Inflammatory macrophage (primary cell): Measurements from ENCODE around the gene MARVELD2.
"Not testable (repeated sequence)": the region's sequence is repeated elsewhere in the genome, so short reads cannot be mapped to it uniquely, and the experiment has no call there.

Source experiments
- DNase-seq, 2 donors: peaks; one replicate each; pipeline ENCODE4 v3.0.0-alpha.2; 2020 to 2022
- total RNA-seq, 18 experiments: gene quantifications; one replicate each; lab custom pipeline; 2026; ENCODE audit warnings: mixed read lengths in 6 of 18, inconsistent platforms in 2 of 18; lab: John Stamatoyannopoulos, UW

MARVELD2 gene, protein sequence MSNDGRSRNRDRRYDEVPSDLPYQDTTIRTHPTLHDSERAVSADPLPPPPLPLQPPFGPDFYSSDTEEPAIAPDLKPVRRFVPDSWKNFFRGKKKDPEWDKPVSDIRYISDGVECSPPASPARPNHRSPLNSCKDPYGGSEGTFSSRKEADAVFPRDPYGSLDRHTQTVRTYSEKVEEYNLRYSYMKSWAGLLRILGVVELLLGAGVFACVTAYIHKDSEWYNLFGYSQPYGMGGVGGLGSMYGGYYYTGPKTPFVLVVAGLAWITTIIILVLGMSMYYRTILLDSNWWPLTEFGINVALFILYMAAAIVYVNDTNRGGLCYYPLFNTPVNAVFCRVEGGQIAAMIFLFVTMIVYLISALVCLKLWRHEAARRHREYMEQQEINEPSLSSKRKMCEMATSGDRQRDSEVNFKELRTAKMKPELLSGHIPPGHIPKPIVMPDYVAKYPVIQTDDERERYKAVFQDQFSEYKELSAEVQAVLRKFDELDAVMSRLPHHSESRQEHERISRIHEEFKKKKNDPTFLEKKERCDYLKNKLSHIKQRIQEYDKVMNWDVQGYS
- 0.17 to 1.5 (median 0.49) reads per million in 18 experiments for total RNA-seq

DNA sequence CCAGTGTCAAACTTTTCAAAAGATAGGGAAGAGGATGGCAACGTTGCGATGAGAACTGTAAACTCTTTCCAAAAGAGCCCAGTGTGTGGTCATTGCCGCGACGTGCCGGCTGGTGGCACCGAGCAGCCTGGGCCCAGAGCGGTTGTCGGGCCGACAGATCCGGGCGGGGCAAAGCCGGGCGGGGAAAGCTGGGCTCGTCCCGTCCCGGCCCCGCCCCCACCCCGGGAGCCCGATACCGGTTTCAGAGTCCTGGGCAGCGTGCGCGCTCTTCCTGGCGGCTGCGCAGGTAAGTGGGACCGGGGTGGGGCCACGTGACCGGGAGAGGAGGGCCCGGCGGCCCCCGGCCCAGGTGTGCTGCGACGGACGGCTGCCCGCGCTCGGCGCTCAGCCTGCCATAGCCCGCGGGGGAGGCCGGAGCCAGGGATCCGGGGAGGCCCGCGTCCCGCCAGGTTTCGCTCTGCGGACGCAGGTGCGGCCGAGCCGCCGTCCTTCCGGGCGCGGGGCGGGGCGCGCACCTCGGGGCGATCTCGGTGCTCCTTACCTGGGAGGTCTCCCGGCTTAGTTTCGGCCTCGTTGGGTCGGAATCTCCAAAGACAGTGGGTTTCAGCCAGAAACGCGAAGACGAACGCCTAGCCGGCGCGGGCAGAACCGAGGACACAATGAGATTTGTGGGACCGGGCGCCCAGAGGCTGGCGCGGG lies at the start of gene MARVELD2:
MARVELD2 (plus strand) TSS at position 232 of the 699 bp plus-strand sequence. CDS start 4,270 bp downstream, outside the sequence.
- DNase-seq: peak; percentile 34 to 68

DNA sequence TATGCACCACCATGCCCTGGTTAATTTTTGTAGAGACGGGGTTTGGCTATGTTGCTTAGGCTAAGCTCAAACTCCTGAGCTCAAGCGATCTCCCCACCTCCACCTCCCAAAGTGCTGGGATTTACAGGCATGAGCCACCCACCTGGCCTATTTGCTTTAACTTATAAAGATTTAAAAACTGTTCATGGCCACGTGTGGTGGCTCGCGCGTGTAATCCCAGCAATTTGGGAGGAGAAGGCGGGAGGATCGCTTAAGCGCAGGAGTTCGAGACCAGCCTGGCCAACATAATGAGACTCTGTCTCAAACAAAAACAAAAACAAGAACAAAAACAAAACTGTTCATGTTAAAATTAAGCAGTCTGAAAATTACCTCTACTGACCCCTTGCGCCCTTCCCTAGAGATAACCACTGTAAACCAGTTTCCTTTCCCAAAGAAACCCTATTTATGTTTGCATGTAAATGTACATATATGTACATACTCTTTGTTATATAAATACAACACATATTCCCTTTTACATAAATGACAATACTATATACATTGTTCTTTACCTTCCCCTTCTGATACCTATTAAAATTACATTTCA lies 47.1 kb upstream of the MARVELD2 start:
- DNase-seq: no peak

DNA sequence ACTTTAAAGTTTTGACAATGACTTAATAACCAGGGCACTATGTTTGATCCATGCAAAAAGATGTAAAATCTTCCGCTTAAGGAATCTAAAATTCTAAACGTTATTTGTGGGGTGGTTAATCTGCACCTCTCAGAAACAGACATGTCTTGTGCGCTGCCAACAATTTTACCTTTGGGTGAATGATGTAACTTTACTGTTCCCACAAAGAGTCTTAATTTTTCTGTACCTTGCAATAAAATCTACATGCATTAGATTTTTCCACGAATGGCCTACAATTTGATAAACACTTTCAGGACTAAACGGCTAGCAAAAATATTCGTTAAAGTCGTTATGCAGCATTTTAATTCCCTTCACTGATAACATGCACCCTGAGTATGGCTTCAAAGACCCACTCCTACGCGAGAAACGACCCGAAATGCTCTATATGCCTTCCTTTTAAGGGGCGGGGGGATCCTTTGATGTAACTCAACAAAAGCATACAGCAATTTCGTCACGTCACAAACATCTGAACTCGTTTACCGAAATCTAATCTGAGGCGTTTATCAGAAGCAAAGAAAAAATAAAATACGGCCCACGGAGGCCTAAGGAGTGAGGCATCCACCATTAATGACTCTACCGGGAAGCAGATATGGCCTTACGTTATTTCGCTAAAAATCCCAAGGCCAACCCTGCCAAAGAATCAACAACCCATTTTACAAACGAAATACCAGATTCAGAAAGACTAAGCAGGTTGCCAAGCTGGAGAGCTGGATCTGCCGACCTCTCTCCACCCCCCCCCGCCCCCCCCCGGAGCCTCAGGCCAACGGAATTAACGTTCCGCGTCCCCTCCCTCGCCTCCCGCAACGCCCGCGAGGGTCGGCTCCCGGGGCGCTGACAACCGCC lies 46.2 kb upstream of the MARVELD2 start:
- peak in 1 of 2 donors; percentile 32 for DNase-seq

DNA sequence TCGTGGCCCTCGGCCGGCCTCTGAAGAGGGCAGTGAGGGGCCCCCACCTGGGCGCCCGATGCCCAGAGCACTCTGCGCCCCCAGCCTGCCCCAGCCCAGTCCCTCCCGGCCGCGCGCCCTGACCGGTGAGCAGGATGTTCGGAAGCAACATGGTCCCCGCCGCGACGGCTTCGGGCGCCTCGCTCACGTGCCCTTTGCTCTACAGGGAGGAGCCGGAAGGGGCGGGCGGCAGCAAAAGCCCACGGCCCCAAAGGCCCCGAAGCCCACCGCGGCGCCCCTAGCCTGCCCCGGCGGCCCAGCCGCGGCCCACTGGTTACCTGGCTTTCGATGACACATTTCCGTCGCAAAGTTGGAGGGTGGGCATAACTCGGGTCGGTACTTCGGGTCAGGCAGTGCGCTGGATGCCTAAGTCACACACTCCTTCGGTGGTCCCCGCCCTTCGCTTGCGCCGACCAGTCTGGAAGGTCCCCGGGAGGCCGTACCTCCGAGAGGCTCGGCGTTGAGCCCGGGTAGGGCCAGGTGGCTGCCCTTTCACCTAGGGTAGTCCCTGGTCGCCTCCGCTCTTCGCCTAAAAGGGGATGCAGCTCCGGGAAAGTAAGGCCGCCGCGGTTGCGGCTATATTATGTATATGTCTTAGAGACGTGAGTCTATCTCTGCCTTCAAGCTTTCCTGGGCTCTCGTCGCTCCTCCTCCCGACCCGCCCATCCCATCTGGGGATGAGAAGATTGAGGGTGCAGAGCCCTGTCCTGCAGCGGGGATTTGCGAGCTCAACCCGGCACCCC lies 45.4 kb upstream of the MARVELD2 start, which contains the start of the genes AK6, RAD17 and TAF9:
AK6 (minus strand) TSS at position 181 of the 782 bp plus-strand sequence; CDS start at position 151, 30 bp downstream.
RAD17 (plus strand) TSS at position 479 of the 782 bp plus-strand sequence. CDS start 2,391 bp downstream, outside the sequence.
TAF9 (minus strand) TSS at position 181 of the 782 bp plus-strand sequence. CDS start 3,783 bp downstream, outside the sequence.
- peak; percentile 89 to 93 for DNase-seq

DNA sequence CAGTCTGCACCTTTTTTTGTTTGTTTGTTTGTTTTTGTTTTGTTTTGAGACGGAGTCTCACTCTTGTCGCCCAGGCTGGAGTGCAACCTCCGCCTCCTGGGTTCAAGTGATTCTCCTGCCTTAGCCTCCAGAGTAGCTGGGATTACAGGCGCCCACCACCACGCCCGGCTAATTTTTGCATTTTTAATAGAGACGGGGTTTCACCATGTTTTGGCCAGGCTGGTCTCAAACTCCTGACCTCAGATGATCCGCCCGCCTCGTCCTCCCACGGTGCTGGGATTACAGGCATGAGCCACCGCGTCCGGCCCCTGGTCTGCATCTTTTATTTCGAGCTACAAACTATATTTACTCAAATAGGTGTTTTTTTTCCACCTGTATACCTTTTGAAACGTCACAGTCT lies 44.6 kb upstream of the MARVELD2 start:
- peak in 1 of 2 donors; percentile 20 for DNase-seq

DNA sequence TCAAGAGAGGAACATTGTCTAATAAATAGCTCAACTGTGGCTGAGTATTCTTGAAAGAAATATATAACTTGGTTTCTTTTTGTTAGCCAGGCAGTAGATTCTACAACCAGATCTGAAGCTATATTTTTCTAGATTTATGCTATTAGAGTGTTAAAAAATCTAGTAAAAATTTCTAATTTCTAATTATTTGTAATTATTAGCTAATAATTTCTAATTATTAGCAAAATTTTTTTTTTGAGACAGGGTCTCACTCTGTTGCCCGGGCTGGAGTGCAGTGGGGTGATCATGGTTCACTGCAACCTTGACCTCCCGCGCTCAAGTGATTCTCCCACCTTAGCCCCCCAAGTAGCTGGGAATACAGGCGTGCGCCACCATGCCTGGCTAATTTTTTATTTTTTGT lies 42.5 kb upstream of the MARVELD2 start:
- DNase-seq: no peak

DNA sequence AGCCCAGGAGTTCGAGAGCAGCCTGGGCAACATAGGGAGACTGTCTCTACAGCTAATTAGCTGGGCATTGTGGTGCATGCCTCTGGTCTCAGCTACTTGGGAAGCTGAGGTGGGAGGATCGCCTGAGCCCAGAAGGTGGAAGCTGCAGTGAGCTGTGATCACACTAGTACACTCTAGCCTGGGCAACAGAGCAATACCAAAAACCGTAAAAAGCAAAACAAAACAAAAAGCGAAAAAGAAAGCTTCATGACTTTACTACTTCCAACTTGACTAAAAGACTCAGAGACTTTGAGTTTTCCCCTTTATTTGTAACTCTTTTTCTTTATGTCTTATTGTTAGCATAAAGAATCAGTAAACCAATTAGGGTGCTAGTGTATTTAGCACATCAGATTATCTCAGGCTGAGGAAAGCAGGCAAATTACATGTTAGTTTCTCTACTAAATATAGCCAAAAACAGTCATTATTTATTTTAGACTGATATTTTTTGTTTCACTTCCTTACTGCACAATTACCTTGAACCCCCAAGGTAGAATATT lies 39.9 kb upstream of the MARVELD2 start:
- DNase-seq: no peak

DNA sequence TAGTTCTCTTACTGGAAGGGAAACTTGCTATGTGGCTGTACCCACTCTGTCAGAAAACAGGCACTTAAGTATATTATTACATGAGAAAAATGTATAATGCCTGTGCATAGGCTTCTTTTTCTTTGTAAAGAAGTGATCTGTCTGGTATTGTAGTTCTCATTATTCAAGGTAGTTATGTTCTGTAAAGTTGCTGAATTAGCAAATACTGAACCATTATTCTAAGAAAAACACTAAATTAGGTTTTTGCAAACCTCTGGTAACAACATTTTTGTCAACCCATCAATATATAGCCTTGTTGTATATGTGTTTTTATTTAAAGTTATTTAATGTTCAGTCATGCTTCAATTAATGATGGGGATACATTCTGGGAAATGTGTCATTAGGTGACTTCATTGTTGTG lies 36.5 kb upstream of the MARVELD2 start:
- no peak for DNase-seq

DNA sequence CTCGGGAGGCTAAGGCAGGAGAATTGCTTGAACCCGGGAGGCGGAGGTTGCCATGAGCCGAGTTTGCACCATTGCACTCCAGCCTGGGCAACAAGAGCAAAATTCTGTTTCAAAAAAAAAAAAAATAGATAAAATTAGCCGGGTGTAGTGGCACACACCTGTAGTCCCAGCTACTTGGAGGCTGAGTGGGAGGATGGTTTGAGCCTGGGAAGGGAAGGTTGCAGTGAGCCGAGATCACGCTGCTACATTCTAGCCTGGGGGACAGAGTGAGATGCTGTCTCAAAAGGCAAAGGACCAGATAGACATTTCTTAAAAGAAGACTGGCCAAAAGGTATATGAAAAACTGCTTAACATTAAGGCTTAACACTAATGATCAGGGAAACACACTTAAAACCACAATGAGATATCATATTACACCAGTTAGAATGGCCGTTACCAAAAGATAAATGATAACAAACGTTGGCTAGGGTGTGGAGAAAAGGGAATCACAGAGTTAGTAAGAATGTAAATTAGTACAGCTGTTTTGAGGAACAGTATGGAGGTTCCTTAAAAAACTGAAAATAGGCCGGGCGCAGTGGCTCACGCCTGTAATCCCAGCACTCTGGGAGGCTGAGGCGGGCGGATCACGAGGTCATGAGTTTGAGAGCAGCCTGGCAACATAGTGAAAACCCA lies 10.1 kb upstream of the MARVELD2 start:
- peak in 1 of 2 donors; percentile 2 for DNase-seq

DNA sequence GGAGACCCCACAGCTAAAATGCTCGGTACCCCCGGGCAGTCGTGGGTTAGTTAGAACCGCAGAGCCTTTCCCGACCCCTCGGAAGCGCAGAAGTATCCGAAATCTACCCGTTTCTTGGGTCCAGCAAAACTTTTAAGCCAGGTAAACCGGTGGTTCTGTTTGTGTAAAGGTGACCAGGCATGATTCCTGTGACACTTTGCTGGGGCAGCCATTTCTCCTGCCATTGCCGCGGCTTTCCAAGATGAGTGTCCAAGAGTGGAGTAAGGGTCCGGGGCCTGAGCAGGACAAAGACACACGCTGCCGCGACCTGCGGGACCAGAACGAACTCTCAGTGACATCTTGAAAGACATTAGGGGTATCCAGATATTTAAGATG lies 655 bp downstream of the MARVELD2 start:
- DNase-seq: no peak

DNA sequence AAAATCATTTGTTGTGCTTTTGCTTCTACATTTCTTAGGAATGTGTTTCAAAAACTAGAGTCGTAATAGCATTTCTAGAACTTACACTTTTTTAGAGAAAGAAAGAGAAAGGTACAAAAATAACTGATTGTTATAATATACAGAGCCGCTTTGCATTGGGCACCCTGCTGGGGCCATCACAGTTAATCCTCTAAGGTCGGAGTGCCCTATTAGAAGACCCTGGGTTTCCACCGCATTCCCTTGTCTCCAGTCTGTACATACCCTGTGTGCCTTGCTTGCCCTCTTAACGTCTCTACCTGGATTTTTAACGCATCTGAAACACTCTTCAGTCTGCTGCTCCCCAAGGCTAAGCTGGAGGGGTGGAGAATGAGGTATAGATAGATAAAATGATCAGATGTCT lies 1.3 kb downstream of the MARVELD2 start:
- no peak for DNase-seq

DNA sequence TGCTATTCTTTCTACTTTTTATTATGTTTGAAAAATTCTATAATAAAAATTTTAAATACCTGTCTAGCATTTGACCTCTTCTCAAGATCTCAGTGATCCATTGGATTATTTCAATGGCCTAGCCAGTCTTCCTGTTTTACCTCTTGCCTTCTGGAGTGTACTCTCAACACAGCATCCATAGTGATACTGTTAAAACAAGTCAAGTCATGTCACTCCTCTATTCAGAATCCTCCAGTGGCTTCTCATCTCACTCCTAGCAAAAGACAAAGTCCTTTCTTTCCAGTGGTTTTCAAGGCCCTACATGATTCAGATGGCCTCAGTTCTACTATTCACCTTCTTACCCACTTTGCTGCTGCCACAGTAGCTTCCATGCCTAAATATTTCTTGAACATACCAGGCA lies 1.8 kb downstream of the MARVELD2 start:
- no peak for DNase-seq

DNA sequence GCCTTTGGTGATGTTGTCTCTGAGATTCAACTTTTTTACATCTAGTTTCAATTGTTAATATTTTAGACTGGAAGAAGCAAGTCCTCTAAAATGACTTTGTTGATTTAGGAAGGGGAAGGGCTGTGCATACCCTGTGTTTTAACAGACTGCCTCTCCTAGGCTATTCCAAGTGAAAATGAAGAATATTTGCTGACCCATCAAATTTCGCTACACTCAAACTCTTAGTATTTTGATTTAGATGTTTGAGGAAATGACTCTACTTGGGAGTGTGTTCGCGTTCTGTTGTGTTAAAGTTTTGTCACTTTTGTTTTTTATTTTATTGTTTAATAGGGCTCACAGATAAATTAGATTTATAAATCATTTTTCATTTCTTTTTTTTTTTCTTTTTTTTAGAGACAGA lies 3.6 kb downstream of the MARVELD2 start:
- DNase-seq: no peak

DNA sequence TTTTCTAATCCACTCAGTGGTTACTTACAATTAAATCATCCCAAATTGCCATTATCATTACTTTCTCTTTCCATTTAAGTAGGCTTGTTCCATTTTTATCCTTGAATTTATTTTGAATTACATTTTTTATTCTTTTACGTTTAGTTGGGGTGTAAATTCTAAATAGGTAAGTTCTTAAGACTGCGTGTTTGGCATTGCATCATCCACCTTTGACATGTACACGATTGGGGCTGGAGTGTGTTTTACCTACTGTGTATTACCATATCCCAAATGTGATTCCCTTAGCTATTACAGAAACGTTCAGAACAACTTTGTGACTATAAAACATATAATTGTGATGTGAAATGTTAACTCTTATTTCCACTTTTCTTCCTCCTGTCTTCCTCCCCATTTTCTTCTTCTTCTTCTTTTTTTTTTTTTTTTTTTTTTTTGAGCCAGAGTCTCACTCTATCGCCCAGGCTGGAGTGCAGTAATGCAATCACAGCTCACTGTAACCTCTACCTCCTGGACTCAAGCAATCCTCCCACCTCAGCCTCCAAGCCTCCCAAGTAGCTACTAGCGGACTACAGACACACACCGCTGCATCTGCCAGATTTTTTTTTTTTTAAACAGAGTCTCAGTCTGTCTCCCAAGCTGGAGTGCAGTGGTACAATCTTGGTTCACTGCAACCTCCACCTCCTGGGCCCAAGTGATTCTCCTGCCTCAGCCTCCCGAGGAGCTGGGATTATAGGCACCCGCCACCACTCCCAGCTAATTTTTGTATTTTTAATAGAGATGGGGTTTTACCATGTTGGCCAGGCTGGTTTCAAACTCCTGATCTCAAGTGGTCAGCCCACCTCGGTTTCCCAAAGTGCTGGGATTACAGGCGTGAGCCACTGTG lies 16.7 kb downstream of the MARVELD2 start:
- no peak for DNase-seq

DNA sequence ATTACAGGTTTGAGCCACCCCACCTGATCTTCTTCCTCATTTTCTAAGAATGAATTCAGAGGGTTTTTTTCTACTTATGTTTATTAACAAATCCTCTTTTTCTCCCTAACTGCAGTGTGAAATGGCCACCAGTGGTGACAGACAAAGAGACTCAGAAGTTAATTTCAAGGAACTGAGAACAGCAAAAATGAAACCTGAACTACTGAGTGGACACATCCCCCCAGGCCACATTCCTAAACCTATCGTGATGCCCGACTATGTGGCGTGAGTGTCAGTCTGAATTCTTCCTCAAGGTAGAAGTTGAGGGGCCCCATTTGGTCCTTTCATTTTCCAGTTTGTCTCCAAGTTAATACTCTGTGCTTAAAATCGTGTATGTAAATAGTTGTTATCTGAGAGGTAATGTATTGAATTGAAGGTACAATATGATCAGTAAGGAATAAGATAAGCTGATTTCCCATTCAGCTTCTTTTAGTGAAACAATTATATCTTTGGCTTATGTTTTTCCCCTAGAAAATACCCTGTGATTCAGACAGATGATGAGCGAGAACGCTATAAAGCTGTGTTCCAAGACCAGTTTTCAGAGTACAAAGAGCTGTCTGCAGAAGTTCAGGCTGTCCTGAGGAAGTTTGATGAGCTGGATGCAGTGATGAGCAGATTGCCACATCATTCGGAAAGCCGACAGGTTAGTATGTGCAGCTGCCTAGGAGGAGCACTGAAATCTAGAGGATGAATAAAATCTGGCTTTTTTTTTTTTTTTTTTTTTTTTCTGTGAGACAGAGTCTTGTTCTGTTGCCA lies 17.7 kb downstream of the MARVELD2 start:
- DNase-seq: peak; percentile 2 to 7

DNA sequence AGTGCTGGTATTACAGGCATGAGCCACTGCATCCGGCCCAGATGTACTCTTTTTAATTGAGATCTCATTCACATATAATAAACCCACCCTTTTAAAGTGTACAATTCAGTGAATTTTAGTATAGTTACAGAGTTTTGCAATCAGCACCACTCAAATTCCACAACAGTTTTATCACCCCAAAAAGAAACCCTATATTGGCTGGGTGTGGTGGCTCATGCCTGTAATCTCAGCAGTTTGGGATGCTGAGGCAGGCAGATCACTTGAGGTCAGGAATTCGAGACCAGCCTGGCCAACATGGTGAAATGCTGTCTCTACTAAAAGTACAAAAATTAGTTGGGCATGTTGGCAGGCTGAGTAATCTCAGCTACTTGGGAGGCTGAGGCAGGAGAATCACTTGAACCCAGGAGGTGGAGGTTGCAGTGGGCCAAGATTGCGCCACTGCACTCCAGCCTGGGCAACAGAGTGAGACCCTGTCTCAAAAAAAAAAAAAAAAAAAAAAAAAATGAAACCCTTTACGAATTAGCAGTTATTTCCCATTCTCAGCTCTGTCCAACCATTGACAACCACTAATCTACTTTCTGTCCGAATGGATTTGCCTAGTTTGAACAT lies 20.5 kb downstream of the MARVELD2 start:
- not testable (repeated sequence) for DNase-seq

DNA sequence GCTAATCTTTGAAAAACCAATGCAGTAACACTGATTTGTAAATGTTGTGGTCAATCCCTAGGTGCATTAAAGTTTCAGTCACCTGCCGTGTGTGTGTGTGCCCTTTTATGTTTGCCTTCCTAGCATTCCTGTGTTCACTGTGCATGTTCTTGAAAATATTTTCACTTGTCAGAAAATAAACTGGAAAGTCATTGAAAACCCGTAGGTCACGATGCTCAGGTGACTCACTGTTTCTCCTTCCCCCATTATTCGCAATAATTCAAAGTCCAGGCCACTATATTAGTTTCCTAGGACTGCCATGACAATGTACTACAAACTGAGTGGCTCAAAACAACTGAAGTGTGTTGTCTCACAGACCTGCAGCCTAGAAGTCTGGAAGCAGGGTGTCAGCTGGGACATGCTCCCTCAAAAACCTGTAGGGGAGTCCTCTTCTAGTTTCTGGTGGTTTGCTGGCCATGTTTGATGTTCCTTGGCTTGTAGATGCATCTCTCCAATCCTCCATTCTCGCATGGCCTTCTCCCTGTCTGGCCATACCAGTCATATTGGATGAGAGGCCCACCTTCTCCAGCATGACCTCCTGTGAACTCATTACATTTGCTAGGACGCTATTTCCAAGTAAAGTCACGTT lies 29.3 kb downstream of the MARVELD2 start:
- no peak for DNase-seq
